Fibroblast of skin of back (primary cell): ENCODE results near the gene DPM3. TPM values are rescaled to one million over a fixed set of nuclear protein-coding genes. Genes with fewer than 3 reads are reported as not detected.
"Not testable (repeated sequence)": the region's sequence is repeated elsewhere in the genome, so short reads cannot be mapped to it uniquely, and the experiment has no call there.

ENCODE experiments used
- DNase-seq: peaks from one replicate; pipeline ENCODE4 v3.0.0-alpha.2; 2013
- polyA plus RNA-seq, 2 experiments: library from polyadenylated mRNA; unstranded; fragments of 120-200 nt; gene quantifications; one replicate each; pipeline ENCODE4 v1.2.1, GENCODE V29; 2013; ENCODE audit not compliant: insufficient read length in 2 of 2

DPM3 gene
- 18.1 TPM for polyA plus RNA-seq (2013, experiment 1 of 2; ENCODE audit: insufficient read length)
- 14.1 TPM for polyA plus RNA-seq (2013, experiment 2 of 2; ENCODE audit: insufficient read length)

GRCh38 chr1:155139895-155140629, at the start of gene DPM3:
DPM3 (minus strand) TSS chr1:155140531; CDS start chr1:155140240, 291 bp downstream.
- peak; percentile 84 for DNase-seq

GRCh38 chr1:155189926-155190325, 49.6 kb upstream of the DPM3 start:
- DNase-seq = not testable (repeated sequence)

GRCh38 chr1:155188268-155188667, 47.9 kb upstream of the DPM3 start:
- no peak for DNase-seq

GRCh38 chr1:155187456-155187891, 47.1 kb upstream of the DPM3 start:
- DNase-seq = no peak

GRCh38 chr1:155186794-155187455, 46.6 kb upstream of the DPM3 start:
- DNase-seq = no peak

GRCh38 chr1:155186067-155186793, 45.9 kb upstream of the DPM3 start:
- no peak for DNase-seq

- DNase-seq = no peak
Observed at GRCh38 chr1:155185783-155186066, 45.4 kb upstream of the DPM3 start.

- DNase-seq = no peak
Observed at GRCh38 chr1:155184835-155185782, 44.8 kb upstream of the DPM3 start.

- DNase-seq = no peak
Observed at GRCh38 chr1:155184351-155184811, 44.0 kb upstream of the DPM3 start.

- DNase-seq = no peak
Observed at GRCh38 chr1:155183775-155184221, 43.5 kb upstream of the DPM3 start.

GRCh38 chr1:155182052-155182550, 41.8 kb upstream of the DPM3 start:
- DNase-seq = no peak

- no peak for DNase-seq
Observed at GRCh38 chr1:155181371-155182051, 41.2 kb upstream of the DPM3 start.

- DNase-seq = no peak
Observed at GRCh38 chr1:155179112-155180031, 39.0 kb upstream of the DPM3 start.

- DNase-seq = no peak
Observed at GRCh38 chr1:155178441-155179111, 38.2 kb upstream of the DPM3 start.

GRCh38 chr1:155177918-155178281, 37.6 kb upstream of the DPM3 start:
- DNase-seq = no peak

- no peak for DNase-seq
Observed at GRCh38 chr1:155177192-155177917, 37.0 kb upstream of the DPM3 start.

GRCh38 chr1:155176544-155177071, 36.3 kb upstream of the DPM3 start:
- DNase-seq = peak; percentile 71

- DNase-seq = no peak
Observed at GRCh38 chr1:155175927-155176371, 35.6 kb upstream of the DPM3 start.
